B cell (primary cell): Measurements from ENCODE around the gene RBM7. TPM values are rescaled to one million over a fixed set of nuclear protein-coding genes. Genes with fewer than 3 reads are reported as not detected.

ENCODE experiments used
- ATAC-seq: fragments of 200-7000 bp; cut with Tn5 transposase; one replicate; pipeline ENCODE4 v1.10.0; 2021; ENCODE audit warnings: low read depth, mild to moderate bottlenecking, moderate number of reproducible peaks, moderate library complexity
- CTCF ChIA-PET: fragments of 350-600 bp; sonication (Branson Sonifier 250); formaldehyde crosslinking; loops from one replicate; lab custom pipeline; 2021; ENCODE audit warnings: antibody characterized with exemption, inconsistent platforms; lab: Charles Lee
- POLR2A ChIA-PET: fragments of 350-600 bp; sonication (Branson Sonifier 250); formaldehyde crosslinking; loops from one replicate; lab custom pipeline; 2021; ENCODE audit warnings: antibody characterized with exemption; lab: Charles Lee
- DNase-seq: peaks from one replicate; pipeline ENCODE4 v3.0.0; 2013
- H2AFZ ChIP-seq: 2 replicates; pipeline ENCODE4 v1.6.1; 2012; ENCODE audit warnings: mild to moderate bottlenecking, low read depth, low read length; ENCODE audit not compliant: insufficient read depth, poor library complexity, severe bottlenecking
- H3K27ac ChIP-seq, 2 donors: 1 replicate in 1 of 2; 2 replicates in 1 of 2; pipeline ENCODE4 v1.5.1; 2012 to 2013; ENCODE audit warnings: low read length in 2 of 2, mild to moderate bottlenecking in 2 of 2, moderate library complexity in 1 of 2
- H3K27me3 ChIP-seq, 4 experiments: fragments of 200-600 bp in 1 of 4; sonication (generic) in 1 of 4; replicated peaks in 1 of 4; 1 replicate in 2 of 4; 2 replicates in 2 of 4; pipeline versions ENCODE4 v1.6.1 to v1.7.0; 2013 to 2016; ENCODE audit warnings: low read length in 3 of 4, mild to moderate bottlenecking in 2 of 4, mixed read lengths in 1 of 4, moderate library complexity in 1 of 4; ENCODE audit not compliant: insufficient read depth in 4 of 4, control insufficient read depth in 3 of 4; ENCODE audit errors: control extremely low read depth in 1 of 4
- H3K36me3 ChIP-seq, 2 experiments: replicated peaks in 1 of 2; 1 replicate in 1 of 2; 2 replicates in 1 of 2; pipeline versions ENCODE4 v1.6.1 to v1.7.1; 2013; ENCODE audit warnings: low read length in 1 of 2; ENCODE audit not compliant: insufficient read depth in 2 of 2, control insufficient read depth in 1 of 2; ENCODE audit errors: control extremely low read depth in 1 of 2, extremely low read depth in 1 of 2
- H3K4me1 ChIP-seq, 2 donors: fragments of 200-600 bp in 1 of 2; sonication (generic) in 1 of 2; 1 replicate in 1 of 2; 2 replicates in 1 of 2; pipeline versions ENCODE4 v1.5.1 to v1.6.1; 2013 to 2017; ENCODE audit warnings: low read length in 2 of 2; ENCODE audit not compliant: control insufficient read depth in 2 of 2, insufficient read depth in 2 of 2
- H3K4me2 ChIP-seq: replicated peaks from 2 replicates; pipeline ENCODE3; 2012; ENCODE audit warnings: mild to moderate bottlenecking, low read depth, low read length; ENCODE audit not compliant: poor library complexity, severe bottlenecking
- H3K4me3 ChIP-seq, 5 experiments: fragments of 200-600 bp in 1 of 5; sonication (generic) in 1 of 5; 1 replicate in 3 of 5; 2 replicates in 2 of 5; pipeline versions ENCODE4 v1.5.1 to v1.7.0; 2011 to 2016; ENCODE audit warnings: low read length in 4 of 5, mild to moderate bottlenecking in 4 of 5, low read depth in 2 of 5, control low read depth in 1 of 5, moderate library complexity in 1 of 5; ENCODE audit not compliant: insufficient read depth in 1 of 5; ENCODE audit errors: control extremely low read depth in 1 of 5, extremely low read depth in 1 of 5
- H3K79me2 ChIP-seq: fragments of 200-600 bp; sonication (generic); one replicate; pipeline ENCODE4 v1.6.0; 2016; ENCODE audit warnings: low read length; ENCODE audit not compliant: control insufficient read depth, insufficient read depth
- H3K9ac ChIP-seq: fragments of 200-600 bp; sonication (generic); 2 replicates; pipeline ENCODE4 v1.6.1; 2017; ENCODE audit warnings: mild to moderate bottlenecking, low read length, moderate library complexity
- H3K9me3 ChIP-seq, 3 donors: one replicate each; pipeline versions ENCODE4 v1.6.1 to v1.7.1; 2013; ENCODE audit warnings: low read length in 2 of 3; ENCODE audit not compliant: control insufficient read depth in 2 of 3, insufficient read depth in 1 of 3; ENCODE audit errors: control extremely low read depth in 1 of 3
- H4K20me1 ChIP-seq: 2 replicates; pipeline ENCODE4 v1.6.0; 2012; ENCODE audit warnings: mild to moderate bottlenecking, low read length; ENCODE audit not compliant: insufficient read depth, control insufficient read depth, poor library complexity, severe bottlenecking
- H3K27ac Mint-ChIP-seq: one replicate; pipeline ENCODE4 v1.8.0; 2021; ENCODE audit warnings: mixed read lengths
- H3K27me3 Mint-ChIP-seq: one replicate; pipeline ENCODE4 v1.8.0; 2021; ENCODE audit warnings: mixed read lengths
- H3K4me1 Mint-ChIP-seq: one replicate; pipeline ENCODE4 v1.8.0; 2021; ENCODE audit warnings: mixed read lengths
- H3K4me3 Mint-ChIP-seq: one replicate; pipeline ENCODE4 v1.8.0; 2021; ENCODE audit warnings: mixed read lengths
- H3K9me3 Mint-ChIP-seq: one replicate; pipeline ENCODE4 v1.8.0; 2022; ENCODE audit warnings: mixed read lengths; ENCODE audit not compliant: insufficient read depth
- CTCF ChIP-seq: fragments of 200-600 bp; IDR thresholded peaks from one replicate; pipeline ENCODE4 v1.8.0; 2022; ENCODE audit warnings: antibody characterized with exemption, mild to moderate bottlenecking
- EZH2 ChIP-seq: IDR thresholded peaks from 2 replicates; pipeline ENCODE4 v1.6.1; 2012; ENCODE audit warnings: borderline replicate concordance, low read depth, mild to moderate bottlenecking, moderate library complexity, low read length; ENCODE audit not compliant: insufficient read depth, poor library complexity, severe bottlenecking
- WGBS: methylation state at CpG from one replicate; pipeline ENCODE4 v1.1.5; 2013; ENCODE audit warnings: missing lambda C conversion rate; ENCODE audit not compliant: insufficient coverage; 5-methylcytosine and 5-hydroxymethylcytosine counted together
- intact Hi-C: fragments of 100-400 bp; cut with micrococcal nuclease; formaldehyde crosslinking; loops from one replicate; pipeline ENCODE4 v1.10.0; 2022
- polyA plus RNA-seq: library from polyadenylated mRNA; depleted of rRNA; stranded (reverse); fragments of >200 nt; gene quantifications from 2 replicates; pipeline ENCODE4 v1.2.3, GENCODE V29; 2012
- total RNA-seq, 2 donors: library from RNA; stranded (reverse); fragments of 120-200 nt in 1 of 2; gene quantifications; 1 replicate in 1 of 2; 2 replicates in 1 of 2; pipeline versions ENCODE4 v1.2.3 to v1.2.4, GENCODE V29; 2013 to 2022

Gene RBM7
- total and polyA plus RNA-seq, 2 donors (not counting 1 experiment from before 2014, with no cell fraction given) = 26.3 to 36.1 TPM

GRCh38 chr11:114430290-114430689 lies 29.8 kb downstream of the RBM7 start:
- no peaks in the 10 kb centered on the region for H3K79me2 ChIP-seq
- ChIA-PET POLR2A (no interaction called here), CTCF (no interaction called here)
- Mint-ChIP-seq H3K27ac (no peak overlapping the region), H3K27me3 (no peaks in the 10 kb centered on the region), H3K4me1 (no peaks in the 10 kb centered on the region), H3K9me3 (no peaks in the 10 kb centered on the region), H3K4me3 (no peak overlapping the region)
- no peak for TF ChIP-seq CTCF
- no peak for TF ChIP-seq EZH2
- no peak overlapping the region for H3K4me3 ChIP-seq
- no peak overlapping the region for H3K4me2 ChIP-seq
- intact Hi-C loops = loop anchor here (10.0 kb wide), 1 partner anchor 1115 kb away; the partner anchor contains the start of gene TTC12
- DNase-seq = no peak
- no peak overlapping the region for H3K27ac ChIP-seq
- H3K27me3 ChIP-seq = no peaks in the 10 kb centered on the region
- no peak overlapping the region for H3K9ac ChIP-seq
- no peak for ATAC-seq
- peaks cover 0 to 2% (median 0%) of the 10 kb centered on the region in 3 donors for H3K9me3 ChIP-seq
- no peaks in the 10 kb centered on the region for H4K20me1 ChIP-seq
- no peak overlapping the region for H2AFZ ChIP-seq
- H3K4me1 ChIP-seq = no peaks in the 10 kb centered on the region
- no peaks in the 10 kb centered on the region for H3K36me3 ChIP-seq

- no CpG with 5 or more reads among the region's 3 CpGs for WGBS
- Histone ChIP-seq H3K79me2 (no peaks in the 10 kb centered on the region), H3K4me3 (no peak overlapping the region), H2AFZ (no peak overlapping the region), H3K36me3 (no peaks in the 10 kb centered on the region), H3K27me3 (no peaks in the 10 kb centered on the region), H3K4me1 (no peaks in the 10 kb centered on the region), H3K9ac (no peak overlapping the region), H3K4me2 (no peak overlapping the region), H3K27ac (no peak overlapping the region), H3K9me3 (no peaks in the 10 kb centered on the region), H4K20me1 (no peaks in the 10 kb centered on the region)
- DNase-seq (no peak), ATAC-seq (no peak)
- ChIA-PET POLR2A (no interaction called here), CTCF (no interaction called here)
- no peak overlapping the region for H3K4me3 Mint-ChIP-seq
- no peaks in the 10 kb centered on the region for H3K27me3 Mint-ChIP-seq
- H3K9me3 Mint-ChIP-seq = no peaks in the 10 kb centered on the region
- intact Hi-C loops = loop anchor here (10.0 kb wide), 1 partner anchor 1118 kb away; the partner anchor contains the start of gene TTC12
- TF ChIP-seq EZH2 = no peak
- TF ChIP-seq CTCF = no peak
- H3K4me1 Mint-ChIP-seq = no peaks in the 10 kb centered on the region
- H3K27ac Mint-ChIP-seq = no peak overlapping the region
Observed at GRCh38 chr11:114432893-114433292, 32.4 kb downstream of the RBM7 start.
